CD4-positive, alpha-beta T cell (primary cell): ENCODE results near the gene NME8. TPM values are rescaled to one million over a fixed set of nuclear protein-coding genes. Genes with fewer than 3 reads are reported as not detected.

ENCODE experiments used
- ATAC-seq: fragments of 200-7000 bp; cut with Tn5 transposase; one replicate; pipeline ENCODE4 v1.10.0; 2022; ENCODE audit warnings: mild to moderate bottlenecking; ENCODE audit not compliant: poor library complexity
- CTCF ChIA-PET: fragments of 350-600 bp; sonication (Branson Sonifier 250); formaldehyde crosslinking; loops from one replicate; lab custom pipeline; 2021; ENCODE audit warnings: antibody characterized with exemption, inconsistent platforms; lab: Charles Lee
- POLR2A ChIA-PET: fragments of 350-600 bp; sonication (Branson Sonifier 250); formaldehyde crosslinking; loops from one replicate; lab custom pipeline; 2021; ENCODE audit warnings: antibody characterized with exemption, inconsistent platforms; lab: Charles Lee
- DNase-seq, 14 experiments: peaks; one replicate each; pipeline ENCODE4 v3.0.0-alpha.2; 2013 to 2020; ENCODE audit warnings: mixed read lengths in 2 of 14
- H3K27ac ChIP-seq, 2 donors: one replicate each; pipeline versions ENCODE4 v1.5.1 to v1.7.0; 2013; ENCODE audit warnings: low read length in 2 of 2, low read depth in 1 of 2, mild to moderate bottlenecking in 1 of 2
- H3K27me3 ChIP-seq, 2 experiments: 1 replicate in 1 of 2; 2 replicates in 1 of 2; pipeline versions ENCODE4 v1.6.1 to v1.7.0; 2013; ENCODE audit warnings: low read length in 2 of 2, control low read depth in 1 of 2, mild to moderate bottlenecking in 1 of 2, moderate library complexity in 1 of 2; ENCODE audit not compliant: insufficient read depth in 2 of 2, control insufficient read depth in 1 of 2
- H3K36me3 ChIP-seq: one replicate; pipeline ENCODE4 v1.6.1; 2013; ENCODE audit warnings: low read length, control low read depth; ENCODE audit not compliant: insufficient read depth
- H3K4me1 ChIP-seq: one replicate; pipeline ENCODE4 v1.6.1; 2013; ENCODE audit warnings: low read length, control low read depth; ENCODE audit not compliant: insufficient read depth
- H3K4me3 ChIP-seq: one replicate; pipeline ENCODE4 v1.5.1; 2013; ENCODE audit warnings: mild to moderate bottlenecking, low read length, moderate library complexity
- H3K9me3 ChIP-seq, 2 experiments: 1 replicate in 1 of 2; 2 replicates in 1 of 2; pipeline versions ENCODE4 v1.6.1 to v1.7.0; 2013; ENCODE audit warnings: low read length in 2 of 2, mild to moderate bottlenecking in 2 of 2, control low read depth in 1 of 2, moderate library complexity in 1 of 2; ENCODE audit not compliant: control insufficient read depth in 1 of 2, insufficient read depth in 1 of 2
- H3K27ac Mint-ChIP-seq: one replicate; pipeline ENCODE4 v1.8.0; 2020; ENCODE audit warnings: mixed read lengths
- H3K27me3 Mint-ChIP-seq: one replicate; pipeline ENCODE4 v1.8.0; 2021; ENCODE audit warnings: mixed read lengths
- H3K36me3 Mint-ChIP-seq: one replicate; pipeline ENCODE4 v1.8.0; 2021; ENCODE audit warnings: low read depth, mixed read lengths
- H3K4me1 Mint-ChIP-seq: one replicate; pipeline ENCODE4 v1.8.0; 2021; ENCODE audit warnings: low read depth, mixed read lengths
- H3K4me3 Mint-ChIP-seq: one replicate; pipeline ENCODE4 v1.8.0; 2020; ENCODE audit warnings: mild to moderate bottlenecking, mixed read lengths
- H3K9me3 Mint-ChIP-seq: one replicate; pipeline ENCODE4 v1.8.0; 2020; ENCODE audit warnings: mixed read lengths
- CTCF ChIP-seq: fragments of 200-600 bp; IDR thresholded peaks from one replicate; pipeline ENCODE4 v1.8.0; 2022; ENCODE audit warnings: antibody characterized with exemption, mild to moderate bottlenecking
- intact Hi-C, 2 experiments: fragments of 100-400 bp; cut with DNase I in 1 of 2; cut with micrococcal nuclease in 1 of 2; formaldehyde crosslinking; loops; one replicate each; pipeline versions ENCODE4 v1.15.1 to v1.9.0; 2023 to 2025; cut with DNase I, micrococcal nuclease
- total RNA-seq, 174 experiments: library from RNA in 2 of 174; stranded (reverse) in 2 of 174; gene quantifications; one replicate each; pipeline ENCODE4 v1.2.3 and lab custom pipeline; 2021 to 2026

Gene NME8
- total RNA-seq, 2 experiments from 2014 or later: not detected

GRCh38 chr7:37933018-37933566 lies 84.7 kb downstream of the NME8 start:
- Mint-ChIP-seq H3K9me3 (peaks cover 6% of the 10 kb centered on the region), H3K27ac (no peak overlapping the region), H3K4me1 (no peaks in the 10 kb centered on the region), H3K4me3 (no peak overlapping the region), H3K27me3 (no peaks in the 10 kb centered on the region), H3K36me3 (no peaks in the 10 kb centered on the region)
- CTCF ChIA-PET: no interaction called here
- intact Hi-C loops: no loop called here
- Histone ChIP-seq H3K9me3 (no peaks in the 10 kb centered on the region), H3K27ac (no peak overlapping the region), H3K4me3 (no peak overlapping the region), H3K27me3 (peaks cover 0 to 4% of the 10 kb centered on the region in 2 experiments), H3K4me1 (no peaks in the 10 kb centered on the region), H3K36me3 (no peaks in the 10 kb centered on the region)
- POLR2A ChIA-PET: no interaction called here
- TF ChIP-seq CTCF: no peak
- DNase-seq (no peak), ATAC-seq (no peak)

GRCh38 chr7:37942934-37943610 lies 94.7 kb downstream of the NME8 start:
- Mint-ChIP-seq H3K4me3 (no peak overlapping the region), H3K27me3 (no peaks in the 10 kb centered on the region), H3K27ac (no peak overlapping the region), H3K4me1 (no peaks in the 10 kb centered on the region), H3K36me3 (no peaks in the 10 kb centered on the region), H3K9me3 (no peaks in the 10 kb centered on the region)
- ChIA-PET CTCF (no interaction called here), POLR2A (no interaction called here)
- H3K36me3 ChIP-seq: no peaks in the 10 kb centered on the region
- H3K4me1 ChIP-seq: no peaks in the 10 kb centered on the region
- ATAC-seq (no peak), DNase-seq (no peak)
- no peaks in the 10 kb centered on the region for H3K27me3 ChIP-seq
- peaks cover 3 to 4% of the 10 kb centered on the region in 2 experiments for H3K9me3 ChIP-seq
- intact Hi-C loops: no loop called here
- no peak overlapping the region for H3K27ac ChIP-seq
- H3K4me3 ChIP-seq: no peak overlapping the region
- TF ChIP-seq CTCF: no peak

- no peaks in the 10 kb centered on the region for H3K27me3 Mint-ChIP-seq
- H3K4me3 ChIP-seq: no peak overlapping the region
- H3K9me3 Mint-ChIP-seq: no peaks in the 10 kb centered on the region
- TF ChIP-seq CTCF: no peak
- peaks cover 0 to 3% of the 10 kb centered on the region in 2 experiments for H3K9me3 ChIP-seq
- no peaks in the 10 kb centered on the region for H3K4me1 ChIP-seq
- DNase-seq: no peak
- no peak for ATAC-seq
- H3K4me3 Mint-ChIP-seq: no peak overlapping the region
- no peaks in the 10 kb centered on the region for H3K36me3 Mint-ChIP-seq
- ChIA-PET POLR2A (no interaction called here), CTCF (no interaction called here)
- no peak overlapping the region for H3K27ac ChIP-seq
- no peaks in the 10 kb centered on the region for H3K27me3 ChIP-seq
- H3K27ac Mint-ChIP-seq: no peak overlapping the region
- intact Hi-C loops: no loop called here
- no peaks in the 10 kb centered on the region for H3K36me3 ChIP-seq
- no peaks in the 10 kb centered on the region for H3K4me1 Mint-ChIP-seq
These were observed 95.7 kb downstream of the NME8 start for GRCh38 chr7:37943905-37944736.
